HTR-8/SVneo (cell line): ENCODE results near the gene ITPRIP.
A peak's percentile ranks its signal among the peaks of the same experiment; 100 is the strongest.

ENCODE experiments used
- DNase-seq: peaks from one replicate; pipeline ENCODE4 v3.0.0; 2011; ENCODE audit warnings: low spot score, mixed read lengths; ENCODE audit not compliant: insufficient read length
- FAIRE-seq: peaks from 2 replicates; lab custom pipeline; 2011; peaks lifted over from hg19 to GRCh38; lab: Jason Lieb, UNC

Gene ITPRIP

DNA sequence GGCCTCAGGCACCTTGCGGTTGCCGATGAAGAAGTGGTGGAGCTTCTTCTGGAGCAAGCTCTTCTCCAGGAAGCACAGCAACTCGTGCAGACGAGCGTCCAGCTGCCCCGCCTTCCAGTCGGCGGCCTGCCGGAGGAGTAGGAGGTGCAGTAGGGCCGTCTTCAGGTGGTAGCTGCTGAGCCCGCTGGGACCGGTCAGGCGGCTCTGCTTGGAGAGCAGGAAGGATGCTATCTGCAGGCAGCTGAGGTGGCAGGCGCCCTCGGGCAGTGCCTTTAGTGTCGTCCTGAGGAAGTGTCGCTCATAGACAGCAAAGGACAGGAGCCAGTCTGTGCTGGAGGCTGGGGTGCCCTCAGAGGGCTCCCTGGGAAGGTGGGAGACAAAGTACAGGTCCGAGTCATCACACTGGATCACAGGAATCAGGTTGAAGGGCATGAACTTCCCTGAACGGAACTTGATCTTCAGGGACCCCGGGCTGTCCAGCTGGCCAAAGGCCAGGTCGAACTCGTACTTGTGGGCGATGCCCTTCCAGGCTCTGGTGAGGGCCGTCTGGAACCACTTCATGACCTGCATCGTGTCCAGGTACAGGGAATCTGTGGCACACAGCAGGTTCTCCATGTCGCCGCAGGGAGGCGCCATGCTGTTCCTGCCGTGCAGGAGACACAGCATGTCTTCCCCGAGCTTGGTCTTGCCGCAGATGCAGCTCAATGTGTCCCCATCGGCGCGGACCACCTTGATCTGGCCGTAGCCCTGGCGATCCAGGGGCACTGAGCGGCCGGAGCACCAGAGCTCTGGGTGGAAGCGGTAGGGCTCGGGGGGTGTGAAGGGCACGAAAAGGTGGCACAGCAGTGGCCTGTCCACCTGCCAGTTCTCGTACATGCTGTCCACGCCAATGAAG lies 23.4 kb downstream of the ITPRIP start:
- DNase-seq (no peak), FAIRE-seq (no peak)

DNA sequence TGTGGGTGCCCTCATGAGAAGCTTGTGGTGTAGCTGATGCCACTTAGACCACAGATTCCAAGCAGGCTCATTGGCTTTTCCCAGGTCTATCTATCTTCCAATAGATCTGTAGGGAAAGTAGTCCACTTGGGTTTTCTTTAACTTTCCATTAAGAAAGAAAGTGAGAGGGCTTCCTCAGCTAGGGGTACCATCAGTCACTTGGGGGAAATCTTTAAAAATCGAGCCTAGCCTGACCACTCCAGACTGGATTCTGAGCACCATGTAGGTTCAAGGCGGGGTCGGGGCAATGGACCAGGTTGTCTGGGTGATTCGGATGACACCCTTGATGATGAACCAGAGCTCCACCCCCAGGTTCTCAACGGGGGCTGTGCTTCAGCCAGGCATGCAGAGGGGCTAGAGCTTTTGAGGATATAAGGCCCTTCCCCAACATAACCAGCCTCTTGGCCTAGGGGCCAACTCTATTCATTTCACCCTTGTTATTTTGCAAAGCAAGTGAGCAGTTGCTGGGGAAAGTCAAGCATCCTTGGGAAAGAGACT lies 27.0 kb downstream of the ITPRIP start:
- no peak for DNase-seq
- FAIRE-seq, result no peak

DNA sequence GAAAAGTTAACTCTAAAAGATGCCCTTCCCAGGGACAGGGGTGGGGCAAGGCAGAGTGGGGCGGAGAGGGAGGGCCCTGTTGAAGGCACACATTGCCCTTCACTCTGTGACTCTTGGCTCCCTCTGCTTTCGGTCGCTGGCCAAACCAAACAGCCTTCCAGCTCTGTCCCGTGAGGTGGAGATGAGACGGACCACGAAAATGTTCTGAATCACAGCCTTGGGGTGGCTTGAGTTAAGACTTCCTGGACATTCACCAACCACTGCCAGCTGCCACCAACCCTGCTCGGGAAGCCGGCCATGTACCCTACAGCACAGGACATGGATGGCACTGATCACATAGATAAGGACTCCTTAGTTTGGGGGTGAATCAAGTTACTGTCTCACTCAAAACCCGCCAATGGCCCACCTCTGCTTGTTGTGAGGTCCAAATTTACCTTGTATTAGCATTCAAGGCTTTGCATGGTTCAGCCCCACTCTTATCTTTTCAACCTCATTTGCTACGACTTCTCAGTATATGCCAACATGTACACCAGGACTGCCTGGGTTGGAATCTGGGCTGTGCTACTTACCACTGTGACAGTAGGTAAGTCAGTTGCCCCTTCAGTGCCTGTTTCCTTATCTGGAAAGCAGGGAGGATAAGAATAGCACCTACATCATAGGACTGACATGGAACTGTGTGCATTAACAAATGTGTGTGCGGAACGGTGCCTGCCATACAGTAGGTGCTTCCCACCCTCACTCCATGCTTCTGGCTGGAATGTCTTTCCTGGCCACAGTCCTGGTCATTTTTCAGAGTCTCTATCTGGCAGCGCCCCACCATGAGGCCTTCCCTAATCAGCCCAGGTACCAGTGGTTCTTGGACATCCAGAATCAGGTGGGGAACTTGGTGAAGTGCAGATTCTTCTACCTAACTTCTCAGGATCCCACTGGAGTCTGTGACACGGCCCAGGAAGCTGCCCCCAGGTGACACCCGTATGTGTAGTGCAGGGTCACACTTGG lies 28.0 kb downstream of the ITPRIP start:
- FAIRE-seq, result no peak
- DNase-seq, result no peak

DNA sequence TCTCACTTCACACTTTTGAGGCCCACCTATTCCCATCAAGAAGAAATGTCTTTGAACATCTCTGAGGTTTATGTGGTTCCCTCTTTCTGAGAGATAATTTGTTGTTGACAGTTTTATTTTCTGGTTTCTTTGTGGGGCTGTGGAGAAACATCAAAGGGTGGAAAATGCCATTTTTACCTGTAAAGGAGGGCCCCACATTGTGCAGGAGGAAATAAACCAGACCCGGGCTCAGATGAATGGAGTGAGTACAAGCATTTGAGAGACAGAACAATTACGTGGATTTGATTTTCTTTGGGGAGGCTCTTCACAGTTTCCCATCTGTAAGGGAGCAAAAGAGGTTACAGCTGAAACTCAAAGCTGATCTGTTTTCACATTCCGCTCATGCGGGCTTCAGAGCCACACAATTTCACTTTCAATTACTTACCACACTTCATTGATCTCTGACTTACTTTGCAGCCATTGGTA lies 29.8 kb downstream of the ITPRIP start:
- DNase-seq, result no peak
- FAIRE-seq, result no peak

DNA sequence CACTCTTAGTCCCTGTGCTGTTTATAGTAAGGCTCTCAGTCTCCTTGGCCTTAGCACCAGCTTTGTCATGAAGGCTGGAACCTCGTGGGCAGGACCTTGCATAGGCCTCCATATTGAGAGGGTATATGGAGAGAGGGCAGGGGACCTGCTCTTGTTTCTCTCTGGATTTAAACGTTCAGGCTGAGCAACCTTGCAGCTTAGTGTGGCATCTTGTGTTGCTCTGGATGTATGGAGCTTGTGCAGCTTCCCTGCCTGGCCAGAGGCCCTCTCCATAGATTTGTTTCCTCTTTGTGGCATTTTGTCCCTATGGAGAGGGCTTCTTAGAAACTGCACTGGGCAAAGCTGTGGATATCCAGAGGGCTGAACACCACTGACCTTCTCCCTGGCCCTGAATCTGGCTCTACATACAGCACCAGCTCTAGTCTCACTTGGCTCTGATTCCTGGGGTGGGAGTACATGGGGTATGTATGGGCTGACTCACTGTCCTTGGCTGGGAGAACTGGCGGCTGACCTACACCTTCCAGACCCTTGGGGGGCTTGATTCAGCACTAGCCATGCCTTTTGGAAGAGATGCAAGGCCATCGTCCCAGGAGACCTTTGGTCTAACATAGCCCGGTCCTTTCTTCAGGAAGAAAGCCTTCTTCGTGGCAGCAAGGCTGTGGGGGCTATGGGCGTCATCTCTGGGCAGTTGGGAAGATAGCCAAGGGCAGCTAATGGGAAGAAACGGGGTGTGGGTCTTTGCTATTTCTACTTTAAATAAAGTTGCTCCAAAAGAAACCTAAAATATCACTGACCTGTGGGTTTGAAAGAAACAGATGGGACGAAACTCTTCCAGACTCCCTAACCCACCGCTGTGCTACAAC lies 30.5 kb downstream of the ITPRIP start:
- no peak for DNase-seq
- no peak for FAIRE-seq

DNA sequence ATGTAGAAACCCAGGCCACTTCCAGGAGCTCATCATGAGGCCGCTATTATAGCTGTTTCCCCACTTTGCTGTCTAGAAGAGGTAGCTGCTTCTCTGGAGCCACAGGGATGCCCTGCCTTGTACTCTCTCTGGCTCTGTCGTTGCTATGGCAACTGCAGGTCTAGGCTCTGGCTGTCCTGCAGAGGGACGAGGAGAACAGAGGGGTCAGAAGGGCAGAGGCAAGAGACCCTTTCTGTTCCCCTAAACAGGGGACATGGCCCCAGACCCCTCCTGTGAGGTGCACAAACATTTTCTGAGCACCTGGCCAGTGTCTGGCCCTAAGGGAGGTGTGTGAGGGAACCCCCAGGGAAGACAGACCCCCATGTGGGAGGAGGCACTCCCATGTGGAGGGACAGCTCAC lies 31.4 kb downstream of the ITPRIP start:
- FAIRE-seq, result no peak
- no peak for DNase-seq

DNA sequence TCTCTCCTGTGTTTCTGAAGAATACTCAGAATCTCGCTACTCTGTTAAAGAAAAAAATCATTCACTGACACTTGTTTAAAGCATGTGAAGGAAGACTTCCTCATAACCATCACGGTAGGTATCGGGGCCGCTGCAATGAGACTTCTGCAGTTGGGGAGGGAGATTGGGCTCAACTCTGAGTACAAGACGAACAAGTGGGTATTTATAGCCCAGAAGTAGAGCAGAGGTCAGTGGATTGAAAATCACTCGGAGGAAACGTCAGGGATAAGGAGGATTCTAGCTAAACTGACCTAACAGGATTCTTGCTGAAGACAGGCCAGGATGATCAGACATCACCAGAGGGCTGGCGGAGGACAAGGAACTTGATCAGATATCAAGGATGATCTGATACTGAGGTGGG lies 33.3 kb downstream of the ITPRIP start:
- DNase-seq (no peak), FAIRE-seq (no peak)

DNA sequence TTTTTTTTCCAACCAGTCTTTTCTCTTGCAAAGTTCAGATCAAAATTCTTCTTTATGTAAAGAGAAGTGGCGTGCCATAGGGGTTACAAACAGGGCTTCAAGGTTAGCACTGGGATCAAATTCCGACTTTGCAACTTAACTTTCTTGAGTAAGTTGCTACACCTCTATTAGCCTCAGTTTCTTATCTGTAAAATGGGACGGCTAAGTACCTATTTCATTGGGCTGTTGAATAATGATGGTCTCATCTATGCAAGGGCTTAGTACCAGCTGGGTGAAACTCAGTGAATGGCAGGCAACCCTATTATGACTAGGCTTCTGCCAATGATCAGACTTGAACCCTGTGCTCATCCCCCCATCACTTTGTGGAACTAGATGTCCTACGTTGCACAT lies 33.9 kb downstream of the ITPRIP start:
- DNase-seq (no peak), FAIRE-seq (no peak)

DNA sequence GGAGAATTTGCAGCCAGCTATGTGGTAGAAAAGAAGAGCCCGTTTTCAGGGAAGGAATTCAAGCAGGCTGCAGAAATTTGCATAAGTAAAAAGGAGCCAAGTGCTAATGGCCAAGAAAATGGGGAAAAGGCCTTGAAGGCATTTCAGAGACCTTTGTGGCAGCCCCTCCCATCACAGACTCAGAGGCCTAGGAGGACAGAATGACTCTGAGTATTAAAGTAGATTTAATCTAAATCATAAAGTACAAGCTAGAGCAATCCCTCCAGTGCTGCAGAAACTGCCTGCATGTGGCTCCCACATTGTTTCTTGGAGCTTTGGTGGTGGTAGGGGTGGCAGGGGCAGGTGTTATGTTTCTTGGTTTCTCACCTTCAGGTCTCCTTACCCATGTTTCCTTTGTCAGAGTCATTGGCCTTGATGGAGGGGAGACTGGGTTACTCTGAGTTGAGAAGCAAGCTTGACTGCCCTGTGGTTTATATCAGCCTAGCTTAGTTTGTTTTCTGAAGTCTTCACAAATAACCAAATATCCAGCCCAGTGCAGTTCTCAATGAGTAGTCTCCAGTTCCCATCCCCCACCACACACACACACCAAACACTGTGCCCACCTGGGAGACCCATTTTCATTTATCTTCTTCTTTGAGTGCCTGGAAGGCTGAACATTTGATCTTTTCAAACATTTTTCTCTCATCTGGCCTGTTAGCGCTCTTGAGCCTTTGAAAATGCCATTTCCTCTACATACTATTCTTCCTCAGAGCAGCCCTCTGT lies 34.5 kb downstream of the ITPRIP start:
- FAIRE-seq (no peak), DNase-seq (no peak)

DNA sequence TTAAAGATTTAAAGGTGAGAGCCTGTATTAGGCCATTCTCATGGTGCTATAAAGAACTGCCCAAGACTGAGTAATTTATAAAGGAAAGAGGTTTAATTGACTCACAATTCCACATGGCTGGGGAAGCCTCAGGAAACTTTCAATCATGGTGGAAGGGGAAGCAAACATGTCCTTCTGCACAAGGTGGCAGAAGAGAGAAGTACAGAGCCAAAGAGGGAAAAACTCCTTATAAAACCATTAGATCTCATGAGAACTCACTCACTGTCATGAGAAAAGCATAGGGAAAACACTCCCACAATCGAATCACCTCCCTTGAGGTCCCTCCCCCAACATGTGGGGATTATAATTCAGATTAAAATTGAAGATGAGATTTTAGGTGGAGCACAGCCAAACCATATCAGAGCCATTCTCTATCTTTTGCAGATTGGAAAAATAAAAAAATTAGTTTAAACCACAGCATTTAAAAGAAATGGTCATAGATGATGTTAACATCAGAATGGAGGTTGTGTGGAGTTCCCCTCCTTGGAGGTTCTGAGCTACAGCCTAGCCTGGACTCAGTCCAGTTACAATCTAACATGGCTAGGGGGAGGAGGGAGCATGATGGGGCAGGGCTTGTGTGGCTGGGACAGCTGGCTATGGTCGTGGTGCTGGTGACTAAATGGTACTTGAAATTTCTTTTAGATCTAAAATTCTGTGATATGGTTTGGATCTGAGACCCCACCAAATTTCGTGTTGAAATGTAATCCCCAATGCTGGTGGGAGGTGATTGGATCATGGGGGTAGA lies 36.2 kb downstream of the ITPRIP start:
- FAIRE-seq (no peak), DNase-seq (no peak)

DNA sequence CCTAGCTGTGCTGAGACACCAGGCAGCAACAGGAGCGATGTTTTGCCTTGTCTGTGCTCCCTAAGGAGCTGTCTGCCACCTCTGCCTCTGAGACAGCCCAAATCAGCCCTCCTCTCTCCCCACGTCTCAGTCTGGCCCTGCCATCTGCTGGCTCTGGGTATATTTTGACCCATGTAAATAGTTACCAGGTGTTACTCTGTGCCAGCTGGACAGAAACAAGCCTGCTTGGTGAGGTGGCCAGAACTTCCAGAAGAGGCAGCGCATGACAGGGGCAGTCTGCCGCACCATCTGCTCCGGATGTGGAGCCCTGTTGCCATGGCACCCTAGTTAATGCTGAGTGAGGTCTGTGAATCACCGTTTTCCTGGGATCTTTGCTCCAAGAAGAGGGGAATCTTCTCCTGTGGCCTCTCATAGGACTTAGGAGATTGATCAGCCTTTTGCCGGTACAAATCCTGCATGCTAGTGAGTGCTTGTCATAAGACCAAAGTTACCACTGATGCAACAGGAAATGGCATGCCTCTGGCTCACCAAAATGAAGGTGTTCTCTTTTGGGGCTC lies 37.5 kb downstream of the ITPRIP start:
- DNase-seq, result peak; percentile 83
- FAIRE-seq, result peak; percentile 59

DNA sequence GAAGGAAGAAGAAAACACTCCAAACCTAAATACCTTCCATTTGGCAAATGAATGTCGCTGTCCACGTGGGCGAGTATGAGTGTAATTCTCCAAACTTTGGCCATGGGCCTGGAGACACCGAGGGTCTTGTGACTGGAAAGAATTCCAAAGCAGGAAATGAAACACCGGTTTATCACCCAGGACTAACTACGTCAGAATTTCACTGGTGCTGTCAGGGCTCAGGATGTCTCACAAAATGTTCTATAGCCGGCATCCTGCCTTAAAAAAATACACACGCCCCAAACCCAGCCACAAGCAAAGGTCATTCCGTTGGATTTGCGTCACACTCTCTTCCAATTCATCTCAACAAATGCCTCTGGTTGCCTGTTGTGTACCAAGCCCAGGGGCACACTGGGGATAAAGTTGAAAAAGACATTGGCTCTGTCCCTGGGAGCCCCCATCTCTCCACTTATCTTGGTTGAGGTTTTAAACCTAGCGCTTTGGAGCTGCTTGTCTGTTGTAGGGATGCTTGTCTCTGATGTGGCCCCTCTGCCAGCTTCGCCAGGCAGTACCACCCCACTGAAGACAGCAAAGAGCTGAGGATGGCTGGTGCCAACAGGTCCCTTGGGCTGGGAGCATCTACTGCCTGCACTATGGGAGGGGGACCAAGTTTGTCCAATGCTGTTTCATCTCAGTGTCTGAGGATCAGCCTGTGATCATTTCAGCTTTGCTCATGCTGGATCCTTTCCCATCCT lies 38.1 kb downstream of the ITPRIP start:
- no peak for FAIRE-seq
- DNase-seq, result peak; percentile 67

DNA sequence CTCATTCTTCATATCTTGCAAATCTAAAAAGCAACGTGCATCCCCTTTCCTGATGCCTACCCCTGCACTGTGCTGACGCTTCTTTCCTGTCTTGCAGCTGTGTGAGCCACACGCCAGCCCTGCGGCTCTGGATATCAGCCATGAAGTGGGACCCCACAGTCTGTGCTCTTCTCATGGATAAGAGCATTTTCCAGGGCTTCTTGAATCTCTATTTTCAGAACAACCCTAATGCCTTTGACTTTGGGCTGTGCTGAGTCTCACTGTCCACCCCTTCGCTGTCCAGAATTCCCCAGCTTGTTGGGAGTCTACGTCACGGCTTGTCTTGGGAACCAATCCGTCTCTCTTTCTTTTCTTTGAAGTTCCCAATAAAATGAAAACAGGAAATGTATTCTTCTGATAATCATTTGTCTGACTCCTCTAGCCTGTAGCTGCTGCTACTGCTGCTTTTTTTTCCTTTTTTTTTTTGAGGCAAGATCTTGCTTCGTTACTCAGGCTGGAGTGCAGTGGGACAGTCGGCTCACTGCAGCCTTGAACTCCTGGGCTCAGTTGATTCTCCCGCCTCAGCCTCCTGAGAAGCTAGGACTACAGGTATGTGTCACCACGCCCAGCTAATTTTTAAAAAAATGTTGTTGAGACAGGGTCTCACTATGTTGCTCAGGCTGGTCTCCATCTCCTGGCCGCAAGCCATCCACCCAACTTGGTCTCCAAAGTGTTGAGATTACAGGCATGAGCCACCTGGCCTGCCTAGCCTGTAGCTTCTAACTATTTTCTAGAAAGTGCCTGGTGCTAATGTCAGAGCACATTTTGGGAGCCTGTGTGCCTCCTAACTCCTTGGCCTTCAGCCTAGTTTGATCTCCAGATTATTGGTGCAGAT lies 39.0 kb downstream of the ITPRIP start:
- FAIRE-seq, result no peak
- no peak for DNase-seq

DNA sequence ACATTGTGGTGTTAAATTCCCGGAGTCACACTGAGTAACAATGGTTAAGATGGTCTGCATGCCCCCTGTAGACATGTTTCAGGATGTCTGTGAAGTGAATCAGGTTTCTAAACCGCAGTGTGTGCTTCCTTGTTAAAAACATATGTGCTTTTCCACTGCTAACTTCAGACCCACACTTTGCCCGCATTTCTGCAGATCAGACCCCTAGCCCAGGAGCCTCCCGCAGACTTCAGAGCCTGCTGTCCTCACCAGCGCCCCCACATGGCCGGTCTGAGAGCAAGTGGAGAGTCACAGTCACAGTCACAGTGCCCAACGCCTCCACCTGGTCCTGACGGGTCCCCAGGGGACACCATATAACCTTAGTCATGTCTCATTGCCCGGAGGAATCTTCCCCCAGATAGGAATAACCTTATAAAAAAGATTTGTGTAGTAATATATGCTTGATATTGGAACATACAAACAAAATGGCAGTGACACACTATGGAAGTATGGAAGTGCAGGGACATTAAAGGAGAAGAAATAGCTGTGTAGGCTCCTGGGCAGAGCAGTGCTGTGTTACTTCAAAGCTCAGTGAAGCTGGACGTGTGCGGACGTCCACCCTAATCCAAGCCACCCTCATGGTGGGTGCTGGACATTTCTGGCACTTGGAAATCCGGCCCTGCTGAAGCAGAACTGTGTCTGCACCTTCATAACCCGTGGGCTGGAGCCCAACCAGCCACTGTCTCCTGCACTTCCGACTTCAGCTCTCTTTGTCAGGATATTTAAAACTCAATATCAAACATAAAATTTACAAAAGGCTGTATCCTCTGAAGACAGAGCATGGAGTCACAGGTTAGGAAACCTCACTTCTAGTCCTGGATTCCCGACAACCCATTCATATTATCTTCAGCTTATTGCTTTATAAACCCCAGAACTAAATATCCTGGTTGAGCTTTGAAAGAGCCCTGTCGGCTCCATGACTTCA lies 40.3 kb downstream of the ITPRIP start:
- FAIRE-seq (no peak), DNase-seq (no peak)

DNA sequence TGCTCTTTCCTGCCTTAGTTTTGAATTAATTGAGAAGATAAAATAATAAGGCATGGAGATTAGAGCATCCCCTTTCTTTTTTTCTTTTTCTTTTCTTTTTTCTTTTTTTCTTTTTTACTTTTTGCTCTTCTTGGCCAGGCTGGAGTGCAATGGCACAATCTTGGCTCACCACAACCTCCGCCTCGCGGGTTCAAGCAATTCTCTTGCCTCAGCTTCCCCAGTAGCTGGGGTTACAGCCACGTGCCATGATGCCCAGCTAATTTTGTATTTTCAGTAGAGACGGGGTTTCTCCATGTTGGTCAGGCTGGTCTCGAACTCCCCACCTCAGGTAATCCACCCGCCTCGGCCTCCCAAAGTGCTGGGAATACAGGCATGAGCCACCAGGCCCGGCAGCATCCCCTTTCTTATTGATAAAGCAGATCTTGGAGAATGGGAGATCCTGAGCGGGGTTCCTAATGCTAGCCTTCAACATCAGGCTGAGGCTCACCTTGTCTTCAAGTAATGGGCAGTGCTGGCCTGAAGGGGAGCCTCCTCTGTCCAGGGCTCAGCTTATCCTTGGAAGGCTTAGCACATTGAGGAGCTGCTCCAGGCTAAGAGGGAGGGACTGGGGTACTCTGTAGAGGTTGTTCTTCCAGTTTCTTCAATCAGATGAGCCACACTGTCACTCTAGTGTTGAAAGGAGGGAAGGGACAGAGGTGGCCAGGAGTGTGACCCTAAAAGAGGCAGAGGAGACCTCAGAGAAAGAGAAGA lies 41.4 kb downstream of the ITPRIP start:
- FAIRE-seq (no peak), DNase-seq (no peak)
